ENCODE measurements around the gene C2orf78.
"Not testable (repeated sequence)": the region's sequence is repeated elsewhere in the genome, so short reads cannot be mapped to it uniquely, and the experiment has no call there.

Gene C2orf78

GRCh38 chr2:73783883-73784282 lies at the start of gene C2orf78:
Gene C2orf78 (plus strand): TSS chr2:73784183. CDS start chr2:73784310, 127 bp downstream.
- not testable (repeated sequence) for TF ChIP-seq REST (IDR thresholded peaks at IDR 0.05; ENCODE audit: low read depth); NFIC (IDR thresholded peaks at IDR 0.05); FOXM1 (IDR thresholded peaks at IDR 0.05; ENCODE audit: borderline replicate concordance, low read depth)

DNA sequence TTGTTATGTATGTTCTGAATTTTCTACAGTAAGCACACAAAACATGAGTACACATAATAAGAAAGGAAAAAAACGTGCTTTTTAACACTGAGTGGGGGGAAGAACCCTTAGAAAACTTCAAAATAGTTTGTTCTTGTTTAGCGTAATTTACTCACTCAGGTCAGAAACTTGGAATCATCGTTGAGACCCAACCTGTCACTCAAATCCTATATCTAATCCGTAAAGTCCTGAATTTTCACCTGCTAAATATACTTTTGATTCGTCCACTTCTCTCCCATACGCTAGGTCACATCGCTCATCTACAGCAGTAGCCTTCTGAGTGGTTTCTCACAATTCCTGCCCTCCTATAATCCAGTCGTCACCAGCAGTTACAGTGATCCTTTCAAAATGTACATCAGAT lies 47.6 kb upstream of the C2orf78 start:
- TF ChIP-seq ZBTB7A (IDR thresholded peaks at IDR 0.05; ENCODE audit: low read depth) (no peak), CREB1 (IDR thresholded peaks at IDR 0.05; ENCODE audit: low read depth) (no peak), CEBPB (IDR thresholded peaks at IDR 0.05) (no peak), RAD21 (IDR thresholded peaks at IDR 0.05; ENCODE audit: low read depth) (no peak), YY1 (IDR thresholded peaks at IDR 0.05; ENCODE audit: low read depth) (no peak), TAF1 (IDR thresholded peaks at IDR 0.05; ENCODE audit: low read depth) (no peak), NFIC (IDR thresholded peaks at IDR 0.05) (no peak), EGR1 (IDR thresholded peaks at IDR 0.05) (no peak)
- TF ChIP-seq, protein P1, sequence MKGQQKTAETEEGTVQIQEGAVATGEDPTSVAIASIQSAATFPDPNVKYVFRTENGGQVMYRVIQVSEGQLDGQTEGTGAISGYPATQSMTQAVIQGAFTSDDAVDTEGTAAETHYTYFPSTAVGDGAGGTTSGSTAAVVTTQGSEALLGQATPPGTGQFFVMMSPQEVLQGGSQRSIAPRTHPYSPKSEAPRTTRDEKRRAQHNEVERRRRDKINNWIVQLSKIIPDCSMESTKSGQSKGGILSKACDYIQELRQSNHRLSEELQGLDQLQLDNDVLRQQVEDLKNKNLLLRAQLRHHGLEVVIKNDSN (IDR thresholded peaks at IDR 0.05): no peak

DNA sequence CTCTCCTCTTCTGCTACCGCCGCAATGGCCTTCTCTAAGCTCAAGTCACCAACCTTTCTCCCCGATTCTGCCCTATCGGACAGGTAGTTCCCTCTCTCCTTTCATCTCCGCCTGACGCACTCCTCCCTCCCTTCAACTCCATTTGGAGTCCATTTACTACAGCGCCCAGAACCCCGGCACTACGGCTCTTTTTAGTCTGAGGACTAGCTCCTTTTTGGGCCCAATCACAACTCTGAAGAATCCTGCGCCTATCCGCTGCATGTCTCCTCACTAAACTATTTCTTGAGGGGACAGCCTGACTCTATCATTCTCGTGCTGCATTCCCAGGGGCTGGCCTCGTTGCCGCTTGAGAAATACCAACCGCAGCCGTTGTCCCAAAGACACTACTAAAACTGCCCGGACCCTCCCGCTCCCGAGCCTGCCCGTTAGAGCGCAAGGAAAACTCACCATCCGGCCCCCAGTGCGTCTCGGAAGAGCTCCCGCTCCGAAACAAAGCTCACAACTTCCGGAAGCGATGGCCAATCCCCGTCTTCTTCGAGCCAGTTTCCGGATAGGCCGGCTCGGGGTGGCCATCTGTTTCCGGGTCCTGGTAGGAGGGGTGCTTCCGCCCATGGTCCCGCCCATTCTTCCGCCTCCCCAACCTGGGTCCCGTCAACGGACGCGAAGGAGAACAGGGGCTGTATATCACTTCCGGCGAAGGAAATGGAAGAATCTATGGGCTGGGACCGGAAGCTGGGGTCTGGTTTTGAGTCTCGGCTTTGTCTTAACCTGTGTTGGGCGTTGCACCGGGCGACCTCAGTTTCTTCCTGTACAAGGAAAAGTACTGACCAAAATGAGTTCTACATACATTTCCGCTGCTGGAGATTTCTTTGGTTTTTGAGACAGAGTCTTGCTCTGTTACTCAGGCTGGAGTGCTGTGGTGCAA lies 46.9 kb upstream of the C2orf78 start, which contains the start of gene TPRKB:
Gene TPRKB, minus strand, starts transcription at position 491 of the 925 bp plus-strand sequence. CDS start 2,776 bp downstream, outside the sequence.
- TF ChIP-seq YY1 (IDR thresholded peaks at IDR 0.05; ENCODE audit: low read depth) (peak; percentile 85), TEAD4 (IDR thresholded peaks at IDR 0.05) (0 out of 2 replicates have a peak, but pooled peaks have one; percentile 36), FOXM1 (IDR thresholded peaks at IDR 0.05; ENCODE audit: borderline replicate concordance, low read depth) (peak; percentile 75; the same call in 1 of the 2 replicates), CEBPB (IDR thresholded peaks at IDR 0.05) (no peak), EGR1 (IDR thresholded peaks at IDR 0.05) (peak; percentile 20; the same call in 1 of the 2 replicates), TAF1 (IDR thresholded peaks at IDR 0.05; ENCODE audit: low read depth) (peak; percentile 79), REST (IDR thresholded peaks at IDR 0.05; ENCODE audit: low read depth) (no peak), TCF12 (IDR thresholded peaks at IDR 0.05; ENCODE audit: low read depth) (peak; percentile 78), ZBTB7A (IDR thresholded peaks at IDR 0.05; ENCODE audit: low read depth) (no peak), CREB1 (IDR thresholded peaks at IDR 0.05; ENCODE audit: low read depth) (no peak), NFIC (IDR thresholded peaks at IDR 0.05) (no peak), RAD21 (IDR thresholded peaks at IDR 0.05; ENCODE audit: low read depth) (no peak), EP300 (IDR thresholded peaks at IDR 0.05; ENCODE audit: borderline replicate concordance) (peak; percentile 55; the same call in 1 of the 2 replicates)
- TF ChIP-seq, protein P1 (IDR thresholded peaks at IDR 0.05): peak; percentile 29; the same call in 1 of the 2 replicates
- TF ChIP-seq, protein P2, sequence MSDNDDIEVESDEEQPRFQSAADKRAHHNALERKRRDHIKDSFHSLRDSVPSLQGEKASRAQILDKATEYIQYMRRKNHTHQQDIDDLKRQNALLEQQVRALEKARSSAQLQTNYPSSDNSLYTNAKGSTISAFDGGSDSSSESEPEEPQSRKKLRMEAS (IDR thresholded peaks at IDR 0.05): peak; percentile 69

DNA sequence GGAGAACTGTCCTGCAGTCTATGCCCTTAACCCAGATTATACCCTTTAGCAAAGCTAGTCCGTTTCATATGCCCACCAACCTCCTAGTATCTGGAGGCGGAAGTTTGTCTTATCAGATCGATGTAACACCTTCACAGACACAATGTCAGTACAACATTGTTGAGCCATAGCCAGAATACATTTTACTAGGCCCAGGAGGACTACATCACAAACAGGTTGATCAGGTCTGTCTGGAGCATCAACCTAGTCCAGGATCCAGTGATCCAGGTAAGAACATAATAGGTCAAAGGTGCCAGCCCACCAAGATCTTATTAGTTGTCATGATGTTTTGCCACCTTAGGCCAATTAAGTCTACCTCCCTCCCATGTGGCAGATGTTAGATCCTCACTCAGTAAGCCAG lies 44.9 kb upstream of the C2orf78 start:
- TF ChIP-seq REST (IDR thresholded peaks at IDR 0.05; ENCODE audit: low read depth): no peak
- TF ChIP-seq CEBPB (IDR thresholded peaks at IDR 0.05): no peak
- TF ChIP-seq, protein P2 (IDR thresholded peaks at IDR 0.05): no peak
- TF ChIP-seq FOXM1 (IDR thresholded peaks at IDR 0.05; ENCODE audit: borderline replicate concordance, low read depth): no peak
- no peak for TF ChIP-seq ZBTB7A (IDR thresholded peaks at IDR 0.05; ENCODE audit: low read depth)
- no peak for TF ChIP-seq TCF12 (IDR thresholded peaks at IDR 0.05; ENCODE audit: low read depth)
- TF ChIP-seq TAF1 (IDR thresholded peaks at IDR 0.05; ENCODE audit: low read depth): no peak
